ENCODE data around the gene MTARC1. TPM values are rescaled to one million over a fixed set of nuclear protein-coding genes. Genes with fewer than 3 reads are reported as not detected.

The MTARC1 gene
- total RNA-seq, 1 donor from 2014 or later, result 37.1 TPM

GRCh38 chr1:220797044-220797443, 10.3 kb downstream of the MTARC1 start:
- Mint-ChIP-seq H3K27ac (no peak overlapping the region), H3K4me3 (ENCODE audit: low read depth) (no peak overlapping the region), H3K9me3 (ENCODE audit: low read depth) (no peaks in the 10 kb centered on the region), H3K4me1 (ENCODE audit: low read depth) (no peaks in the 10 kb centered on the region), H3K36me3 (ENCODE audit: insufficient read depth) (peaks cover 11% of the 10 kb centered on the region), H3K27me3 (no peaks in the 10 kb centered on the region)
- TF ChIP-seq, protein P1, sequence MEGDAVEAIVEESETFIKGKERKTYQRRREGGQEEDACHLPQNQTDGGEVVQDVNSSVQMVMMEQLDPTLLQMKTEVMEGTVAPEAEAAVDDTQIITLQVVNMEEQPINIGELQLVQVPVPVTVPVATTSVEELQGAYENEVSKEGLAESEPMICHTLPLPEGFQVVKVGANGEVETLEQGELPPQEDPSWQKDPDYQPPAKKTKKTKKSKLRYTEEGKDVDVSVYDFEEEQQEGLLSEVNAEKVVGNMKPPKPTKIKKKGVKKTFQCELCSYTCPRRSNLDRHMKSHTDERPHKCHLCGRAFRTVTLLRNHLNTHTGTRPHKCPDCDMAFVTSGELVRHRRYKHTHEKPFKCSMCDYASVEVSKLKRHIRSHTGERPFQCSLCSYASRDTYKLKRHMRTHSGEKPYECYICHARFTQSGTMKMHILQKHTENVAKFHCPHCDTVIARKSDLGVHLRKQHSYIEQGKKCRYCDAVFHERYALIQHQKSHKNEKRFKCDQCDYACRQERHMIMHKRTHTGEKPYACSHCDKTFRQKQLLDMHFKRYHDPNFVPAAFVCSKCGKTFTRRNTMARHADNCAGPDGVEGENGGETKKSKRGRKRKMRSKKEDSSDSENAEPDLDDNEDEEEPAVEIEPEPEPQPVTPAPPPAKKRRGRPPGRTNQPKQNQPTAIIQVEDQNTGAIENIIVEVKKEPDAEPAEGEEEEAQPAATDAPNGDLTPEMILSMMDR (IDR thresholded peaks at IDR 0.05; ENCODE audit: unreplicated experiment), result no peak
- no peak for DNase-seq (ENCODE audit: low spot score, unreplicated experiment)

DNA sequence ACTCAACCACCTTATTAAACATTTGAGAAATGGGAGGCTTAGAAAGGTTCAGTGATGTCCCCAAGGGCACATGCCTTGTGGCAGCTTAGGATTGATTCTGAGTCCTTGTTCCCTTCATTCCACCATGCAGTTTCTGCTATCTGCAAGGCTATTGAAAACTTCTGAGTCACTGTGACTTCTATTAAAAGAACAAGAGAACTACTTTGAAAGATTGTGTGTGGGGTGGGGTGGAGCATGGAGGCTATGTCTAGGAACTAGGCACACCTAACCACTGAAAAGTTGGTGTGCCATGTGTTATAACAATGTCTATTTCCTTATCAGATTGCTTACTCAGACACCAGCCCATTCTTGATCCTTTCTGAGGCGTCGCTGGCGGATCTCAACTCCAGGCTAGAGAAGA, 10.8 kb downstream of the MTARC1 start:
- no peak for DNase-seq (ENCODE audit: low spot score, unreplicated experiment)
- no peak overlapping the region for H3K4me3 Mint-ChIP-seq (ENCODE audit: low read depth)
- TF ChIP-seq, protein P1 (IDR thresholded peaks at IDR 0.05; ENCODE audit: unreplicated experiment), result no peak
- H3K27me3 Mint-ChIP-seq, result no peaks in the 10 kb centered on the region
- no peak overlapping the region for H3K27ac Mint-ChIP-seq
- H3K36me3 Mint-ChIP-seq (ENCODE audit: insufficient read depth), result peaks cover 13% of the 10 kb centered on the region
- no peaks in the 10 kb centered on the region for H3K4me1 Mint-ChIP-seq (ENCODE audit: low read depth)
- H3K9me3 Mint-ChIP-seq (ENCODE audit: low read depth), result no peaks in the 10 kb centered on the region

DNA sequence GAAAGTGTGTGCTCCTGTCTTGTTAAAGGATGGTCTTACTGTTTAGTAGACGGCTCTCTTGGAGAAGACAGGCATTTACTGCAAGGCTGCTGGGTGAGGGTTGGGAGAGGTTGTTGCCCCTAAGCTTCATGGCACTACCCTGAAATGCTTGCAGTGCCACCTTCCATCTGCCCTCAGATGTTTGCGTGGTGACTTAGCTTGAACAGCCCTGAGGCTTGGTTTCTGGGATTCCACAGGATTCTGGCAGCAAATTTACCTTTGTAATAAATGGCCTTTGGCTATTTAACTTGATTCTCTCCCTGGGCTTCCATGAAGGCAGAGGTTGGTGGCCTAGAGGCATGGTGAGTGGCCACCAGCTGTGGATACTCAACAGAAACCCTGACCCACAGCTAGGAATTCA, 11.6 kb downstream of the MTARC1 start:
- Mint-ChIP-seq H3K36me3 (ENCODE audit: insufficient read depth) (peaks cover 15% of the 10 kb centered on the region), H3K4me3 (ENCODE audit: low read depth) (no peak overlapping the region), H3K27me3 (no peaks in the 10 kb centered on the region), H3K27ac (no peak overlapping the region), H3K9me3 (ENCODE audit: low read depth) (no peaks in the 10 kb centered on the region), H3K4me1 (ENCODE audit: low read depth) (no peaks in the 10 kb centered on the region)
- TF ChIP-seq, protein P1 (IDR thresholded peaks at IDR 0.05; ENCODE audit: unreplicated experiment), result no peak
- no peak for DNase-seq (ENCODE audit: low spot score, unreplicated experiment)

DNA sequence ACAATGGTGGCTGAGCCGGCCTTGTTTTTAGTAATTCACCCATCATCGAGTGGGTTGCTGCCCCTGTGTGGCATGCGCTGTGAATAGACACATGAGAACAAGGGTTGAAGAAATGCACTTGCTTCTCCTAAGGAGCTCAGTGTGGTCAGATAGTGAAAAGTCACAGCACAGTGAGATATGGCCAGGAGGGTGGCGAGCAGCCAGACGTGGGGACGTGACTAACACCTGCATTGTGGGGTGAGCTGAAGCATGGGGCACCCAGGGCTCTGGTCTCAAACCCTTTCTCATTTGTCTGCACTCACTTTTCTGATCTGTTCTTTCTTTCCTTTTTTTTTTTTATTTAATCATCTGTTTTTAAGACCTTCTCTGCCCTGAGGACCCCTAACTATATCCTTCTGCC, 13.5 kb downstream of the MTARC1 start:
- Mint-ChIP-seq H3K9me3 (ENCODE audit: low read depth) (no peaks in the 10 kb centered on the region), H3K27ac (no peak overlapping the region), H3K4me1 (ENCODE audit: low read depth) (no peaks in the 10 kb centered on the region), H3K4me3 (ENCODE audit: low read depth) (no peak overlapping the region), H3K27me3 (no peaks in the 10 kb centered on the region), H3K36me3 (ENCODE audit: insufficient read depth) (peaks cover 19% of the 10 kb centered on the region)
- no peak for DNase-seq (ENCODE audit: low spot score, unreplicated experiment)
- TF ChIP-seq, protein P1 (IDR thresholded peaks at IDR 0.05; ENCODE audit: unreplicated experiment), result no peak

- H3K9me3 Mint-ChIP-seq (ENCODE audit: low read depth), result no peaks in the 10 kb centered on the region
- no peak for DNase-seq (ENCODE audit: low spot score, unreplicated experiment)
- no peaks in the 10 kb centered on the region for H3K27me3 Mint-ChIP-seq
These were observed 16.9 kb downstream of the MTARC1 start for GRCh38 chr1:220803401-220804201.

More at GRCh38 chr1:220803401-220804201, 16.9 kb downstream of the MTARC1 start:
- Mint-ChIP-seq H3K36me3 (ENCODE audit: insufficient read depth) (peaks cover 14% of the 10 kb centered on the region), H3K27ac (no peak overlapping the region), H3K4me3 (ENCODE audit: low read depth) (no peak overlapping the region), H3K4me1 (ENCODE audit: low read depth) (no peaks in the 10 kb centered on the region)
- TF ChIP-seq, protein P1 (IDR thresholded peaks at IDR 0.05; ENCODE audit: unreplicated experiment), result peak; percentile 87

Measured in progenitor cell of endocrine pancreas (in vitro differentiated cells).